Activated T-helper 1 cell treated with anti-CD3 and anti-CD28 coated beads, Interleukin-2, amount 50 U/mL, for 16 hours (primary cell): Measurements from ENCODE around the gene PHOSPHO1.
"Not testable (repeated sequence)": the region's sequence is repeated elsewhere in the genome, so short reads cannot be mapped to it uniquely, and the experiment has no call there.

Source experiments
- DNase-seq, 2 donors: peaks; one replicate each; pipeline ENCODE4 v3.0.0-alpha.2; 2020; ENCODE audit warnings: low read depth in 1 of 2, low spot score in 1 of 2

Gene PHOSPHO1, protein sequence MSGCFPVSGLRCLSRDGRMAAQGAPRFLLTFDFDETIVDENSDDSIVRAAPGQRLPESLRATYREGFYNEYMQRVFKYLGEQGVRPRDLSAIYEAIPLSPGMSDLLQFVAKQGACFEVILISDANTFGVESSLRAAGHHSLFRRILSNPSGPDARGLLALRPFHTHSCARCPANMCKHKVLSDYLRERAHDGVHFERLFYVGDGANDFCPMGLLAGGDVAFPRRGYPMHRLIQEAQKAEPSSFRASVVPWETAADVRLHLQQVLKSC

DNA sequence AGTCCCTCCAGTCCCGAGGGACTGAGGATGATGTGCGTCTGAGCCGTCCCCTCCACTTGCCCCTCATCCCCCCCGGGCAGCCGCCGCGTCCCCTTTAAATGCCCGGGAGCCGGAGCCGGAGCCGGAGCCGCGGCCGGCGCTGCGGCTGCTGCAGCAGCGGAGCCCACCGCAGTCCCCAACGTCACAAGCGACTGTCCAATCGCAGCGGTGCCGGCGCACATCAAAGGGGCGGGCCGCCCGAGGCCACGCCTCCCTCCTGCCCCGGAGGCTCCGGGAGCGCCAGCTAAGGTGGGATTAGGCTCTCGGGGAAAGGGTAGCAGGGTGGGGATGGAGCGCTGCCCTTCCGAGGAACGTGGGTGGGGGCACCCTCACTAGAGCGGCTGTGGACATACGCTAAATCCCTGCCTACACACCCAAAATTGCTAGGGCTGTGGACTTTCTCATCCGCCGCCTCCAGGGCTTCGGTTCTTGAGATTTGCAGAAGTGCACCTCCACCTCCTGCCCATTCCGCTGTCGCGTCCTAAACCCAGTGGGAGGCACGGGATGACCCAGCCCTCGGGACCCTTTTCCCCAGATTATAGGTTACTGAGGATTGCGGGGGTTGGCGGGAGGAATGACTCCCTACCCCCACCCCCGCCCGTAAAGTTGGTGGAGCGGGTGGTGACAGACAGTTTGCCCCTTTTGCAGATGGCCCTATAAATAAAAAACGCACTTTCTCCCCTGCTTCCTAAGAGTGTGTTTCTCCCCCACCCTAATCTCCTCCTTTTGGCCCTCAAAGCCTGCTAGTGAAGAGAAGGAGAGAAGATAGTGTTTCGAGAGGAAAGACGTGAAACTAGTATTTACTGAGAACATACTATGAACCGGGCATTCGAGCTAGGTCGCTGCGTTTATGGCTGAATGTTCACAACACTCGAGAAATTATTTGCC is at the start of gene PHOSPHO1:
Gene PHOSPHO1, minus strand, starts transcription at position 152 of the 927 bp plus-strand sequence. CDS start 4,096 bp downstream, outside the sequence.
- DNase-seq: peak; percentile 65 to 77

GRCh38 chr17:49280061-49280460 is 49.5 kb upstream of the PHOSPHO1 start:
- DNase-seq: no peak

DNA sequence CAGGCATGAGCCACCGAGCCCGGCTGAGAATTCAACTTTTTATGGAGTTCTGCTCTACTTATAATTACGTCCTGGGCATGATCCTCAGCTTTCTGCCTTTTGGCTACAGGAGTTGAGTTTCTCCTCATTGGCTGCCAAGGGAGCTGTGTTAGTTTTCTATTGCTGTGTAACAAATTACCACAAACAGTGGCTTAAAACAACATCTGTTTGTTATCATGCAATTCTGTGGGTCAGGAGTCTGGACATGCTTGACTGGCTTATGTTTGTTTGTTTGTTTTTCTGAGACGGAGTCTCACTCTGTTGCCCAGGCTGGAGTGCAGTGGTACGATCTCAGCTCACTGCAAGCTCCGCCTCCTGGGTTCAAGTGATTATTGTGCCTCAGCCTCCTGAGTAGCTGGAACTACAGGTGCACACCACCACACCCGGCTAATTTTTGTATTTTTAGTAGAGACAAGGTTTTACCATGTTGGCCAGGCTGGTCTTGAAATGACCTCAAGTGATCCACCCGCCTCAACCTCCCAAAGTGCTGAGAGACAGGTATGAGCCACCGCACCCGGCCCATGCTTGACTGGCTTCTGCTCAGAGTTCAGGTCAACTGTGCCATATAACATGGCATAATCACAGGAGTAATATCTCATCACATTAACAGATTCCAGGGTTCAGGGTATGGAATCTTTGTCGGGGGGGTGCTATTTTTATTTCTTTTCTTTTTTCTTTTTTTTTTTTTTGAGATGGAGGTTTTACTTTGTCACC is 48.9 kb upstream of the PHOSPHO1 start:
- DNase-seq: not testable (repeated sequence)

DNA sequence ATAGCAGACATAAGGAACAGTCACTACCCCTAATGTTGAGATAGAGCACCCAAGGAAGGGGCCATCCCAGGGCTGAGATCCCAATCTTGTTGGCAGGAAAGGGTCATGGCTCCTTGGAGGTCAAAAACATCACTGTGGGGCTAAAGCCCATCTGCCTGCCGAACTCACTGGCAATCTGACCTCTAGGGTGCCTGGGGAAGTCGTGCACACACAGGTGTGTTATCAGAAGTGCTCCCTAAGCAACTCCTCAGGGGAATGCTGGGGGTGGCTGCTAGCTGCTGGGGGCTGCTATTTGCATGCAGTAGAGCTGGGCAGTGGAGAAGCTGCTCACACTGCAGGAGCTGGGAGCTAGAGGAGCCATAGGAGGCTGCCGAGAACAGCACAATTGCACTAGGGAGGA is 47.5 kb upstream of the PHOSPHO1 start:
- DNase-seq: no peak

- DNase-seq: no peak
Observed at GRCh38 chr17:49277638-49278037, 47.1 kb upstream of the PHOSPHO1 start.

- not testable (repeated sequence) for DNase-seq
Observed at GRCh38 chr17:49275981-49276380, 45.4 kb upstream of the PHOSPHO1 start.

GRCh38 chr17:49269356-49269755 is 38.8 kb upstream of the PHOSPHO1 start:
- no peak for DNase-seq

DNA sequence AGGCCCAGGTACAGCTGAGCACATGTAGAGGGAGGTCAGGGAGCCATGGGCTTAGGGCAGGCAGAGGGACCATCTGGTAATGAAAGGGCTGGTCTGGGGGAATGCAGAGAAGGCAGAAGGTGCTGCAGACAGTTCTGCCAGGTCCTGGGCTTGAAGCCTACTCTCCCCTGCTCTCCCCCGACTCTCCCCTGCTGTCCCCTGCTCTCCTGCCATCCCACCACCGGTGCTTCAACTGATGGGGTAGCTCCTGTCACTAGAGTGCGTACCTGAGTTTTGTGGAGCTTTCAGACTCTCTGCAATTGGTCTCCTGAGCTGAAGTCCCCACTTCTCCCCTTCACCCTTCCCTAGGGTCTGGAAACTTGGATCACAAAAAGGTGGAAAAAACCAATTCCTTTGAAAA is 37.3 kb upstream of the PHOSPHO1 start:
- DNase-seq: no peak

DNA sequence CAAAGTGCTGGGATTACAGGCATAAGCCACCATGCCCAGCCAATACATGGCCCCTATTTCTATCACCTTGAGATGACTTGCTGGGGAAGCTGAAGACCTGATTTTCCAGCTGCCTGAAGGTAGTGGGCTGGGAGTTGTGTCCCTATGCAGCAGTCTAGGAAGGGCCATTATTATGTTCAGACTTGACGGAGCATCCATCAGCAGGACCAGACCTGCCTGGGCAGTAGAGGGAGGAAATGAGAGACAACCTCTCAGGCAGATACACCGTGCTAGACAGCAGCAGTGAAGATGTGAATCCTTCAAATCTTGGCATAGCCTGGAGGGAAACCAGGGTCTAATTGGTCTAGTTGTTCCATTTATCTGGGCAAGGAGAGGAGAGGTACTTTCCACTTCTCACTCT is 35.6 kb upstream of the PHOSPHO1 start:
- no peak for DNase-seq

GRCh38 chr17:49261540-49261939 is 31.0 kb upstream of the PHOSPHO1 start:
- DNase-seq: not testable (repeated sequence)

DNA sequence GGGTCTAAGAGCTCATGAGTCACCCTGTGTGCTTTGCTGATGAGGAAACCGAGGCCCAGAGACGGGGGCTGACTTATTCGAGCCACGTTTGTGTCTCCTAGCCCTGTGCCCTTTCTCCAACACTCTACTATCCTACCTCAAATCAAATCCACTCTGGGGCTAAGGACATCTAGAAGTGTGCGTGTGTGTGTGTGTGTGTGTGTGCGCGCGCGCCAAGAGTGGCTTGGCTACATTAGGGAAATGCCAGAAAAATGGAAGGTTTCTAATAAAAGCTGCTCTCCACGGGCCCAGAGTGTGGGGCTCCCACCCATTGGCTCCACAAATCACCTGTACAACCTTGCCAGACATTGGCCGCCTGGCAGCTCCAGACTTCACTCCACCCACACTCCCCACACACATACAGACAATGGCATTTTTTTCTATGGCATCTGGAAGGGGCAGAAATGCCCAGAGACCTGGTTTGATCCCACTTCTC is 30.3 kb upstream of the PHOSPHO1 start:
- DNase-seq: peak in 1 of 2 donors; percentile 4

DNA sequence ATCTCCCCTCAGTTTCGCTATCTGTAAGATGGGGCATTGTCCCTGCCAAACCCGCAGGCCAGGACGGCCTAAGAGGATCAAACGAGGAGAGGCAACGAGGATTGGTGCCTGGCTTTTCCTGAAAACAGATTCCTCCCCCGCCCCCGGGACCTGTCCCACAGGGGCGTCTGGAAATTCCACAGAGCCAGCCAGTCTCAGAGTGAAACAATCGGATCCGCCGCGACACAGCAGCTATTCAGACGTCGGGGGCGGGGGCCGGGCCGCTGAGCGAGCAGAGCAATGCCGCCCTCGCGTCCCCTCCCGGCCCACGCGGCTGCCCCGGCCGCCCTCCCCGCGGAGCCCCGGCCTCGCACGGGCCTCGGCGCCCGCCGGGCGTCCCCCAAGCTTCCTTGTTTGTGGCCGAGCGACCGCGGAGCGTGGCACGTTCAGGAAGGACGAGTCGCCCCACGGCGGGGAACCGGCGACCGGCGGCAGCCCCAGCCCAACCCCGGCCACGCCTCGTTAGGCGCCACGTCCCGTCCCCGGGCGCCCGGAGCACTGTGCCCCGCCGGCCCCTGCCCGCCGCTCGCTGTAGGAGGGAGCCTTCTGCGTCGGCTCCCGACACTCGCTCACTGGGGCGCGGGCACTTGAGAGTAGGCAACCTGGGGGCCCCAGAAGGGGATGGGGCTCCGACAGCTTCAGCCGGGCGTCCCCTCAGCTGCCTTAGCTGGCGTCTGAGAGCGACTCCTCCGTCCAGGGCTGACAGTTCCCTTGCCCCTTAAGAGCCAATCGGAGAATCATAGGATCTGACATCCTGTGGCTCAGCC is 29.6 kb upstream of the PHOSPHO1 start:
- peak; percentile 7 to 27 for DNase-seq

GRCh38 chr17:49259663-49260010 is 29.1 kb upstream of the PHOSPHO1 start:
- DNase-seq: no peak

DNA sequence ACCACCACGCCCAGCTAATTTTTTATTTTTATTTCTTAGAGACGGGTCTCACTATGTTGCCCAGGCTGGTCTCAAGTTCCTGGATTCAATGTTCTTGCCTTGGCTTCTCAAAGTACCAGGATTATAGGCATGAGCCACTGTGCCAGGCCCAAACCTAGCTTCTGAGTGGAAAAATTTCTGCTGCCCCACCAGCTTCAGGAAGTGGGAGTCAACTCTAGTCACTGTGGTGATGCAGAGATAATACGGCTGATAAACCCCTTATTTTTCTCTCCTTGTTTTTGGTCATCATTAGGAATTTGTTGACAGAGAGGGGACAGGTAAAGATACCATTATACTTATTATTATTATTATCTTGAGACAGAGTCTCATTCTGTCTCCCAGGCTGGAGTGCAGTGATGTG is 27.8 kb upstream of the PHOSPHO1 start:
- DNase-seq: no peak

GRCh38 chr17:49255125-49255524 is 24.5 kb upstream of the PHOSPHO1 start:
- DNase-seq: no peak

DNA sequence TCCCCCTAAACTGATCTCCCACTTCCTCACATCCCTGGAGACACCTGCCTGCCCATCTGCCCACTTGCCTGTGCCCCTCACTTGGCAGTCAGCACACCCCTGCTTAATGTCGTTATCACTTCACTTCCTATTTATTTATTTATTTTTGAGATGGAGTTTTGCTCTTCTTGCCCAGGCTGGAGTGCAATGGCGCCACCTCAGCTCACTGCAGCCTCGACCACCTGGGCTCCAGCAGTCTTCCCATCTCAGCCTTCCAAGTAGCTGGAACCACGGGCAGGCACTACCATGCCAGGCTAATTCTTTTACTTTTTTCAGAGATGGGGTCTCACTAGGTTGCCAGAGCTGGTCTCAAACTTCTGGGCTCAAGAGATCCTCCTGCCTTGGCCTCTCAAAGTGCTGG is 23.5 kb upstream of the PHOSPHO1 start:
- DNase-seq: no peak

DNA sequence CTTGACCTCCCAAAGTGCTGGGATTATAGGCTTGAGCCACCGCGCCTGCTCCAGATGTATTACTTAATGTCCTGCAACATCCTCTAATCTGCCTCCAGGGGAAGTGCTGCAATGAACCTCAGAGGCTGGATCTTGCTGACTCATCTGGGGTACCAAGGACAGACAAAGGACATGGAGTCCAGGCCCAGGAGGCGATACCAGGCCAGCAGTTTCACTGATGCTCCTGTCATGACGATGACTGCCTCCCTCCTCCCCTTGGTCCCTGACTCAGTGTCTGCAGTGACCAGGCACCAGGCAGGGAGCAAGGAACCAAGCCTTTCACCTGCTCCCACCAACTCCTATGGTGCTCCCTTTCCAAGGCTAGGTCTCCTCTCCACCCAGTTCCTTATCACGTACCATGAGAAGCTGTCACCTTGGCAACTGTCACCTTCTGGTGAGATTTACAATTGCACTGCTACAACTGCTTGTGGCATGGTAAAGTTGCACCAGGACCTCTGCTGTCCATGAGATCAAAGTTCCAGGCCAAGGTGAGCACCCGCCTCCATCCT is 21.6 kb upstream of the PHOSPHO1 start:
- DNase-seq: no peak

DNA sequence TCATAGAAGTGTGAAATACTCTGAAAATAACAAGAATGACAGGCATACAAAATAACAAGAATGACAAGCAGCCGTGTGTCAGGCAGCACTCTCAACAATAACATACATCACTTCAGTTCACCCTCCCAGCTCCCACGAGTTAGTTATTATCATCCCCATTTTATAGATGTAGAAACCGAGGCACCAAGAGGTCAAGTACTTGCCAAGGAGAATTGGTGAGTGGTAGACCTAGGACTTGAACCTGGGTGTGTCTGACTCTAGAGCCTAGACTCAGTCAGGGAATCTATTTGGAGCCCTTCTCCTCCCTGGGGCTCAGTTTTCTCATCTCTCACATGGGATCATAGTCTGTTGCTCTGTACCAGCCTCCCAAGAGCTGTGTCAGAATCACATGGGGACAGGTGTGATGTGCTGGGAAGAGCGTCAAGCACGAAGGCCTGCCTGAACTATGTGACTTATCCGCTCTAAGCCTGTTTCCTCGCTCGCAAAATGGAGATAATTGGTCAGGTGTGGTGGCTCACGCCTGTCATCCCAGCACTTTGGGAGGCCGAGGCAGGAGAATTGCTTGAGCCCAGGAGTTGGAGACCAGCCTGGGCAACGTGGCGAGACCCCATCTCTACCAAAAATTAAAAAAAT is 19.4 kb upstream of the PHOSPHO1 start:
- no peak for DNase-seq

GRCh38 chr17:49249292-49249794 is 18.8 kb upstream of the PHOSPHO1 start:
- DNase-seq: no peak

DNA sequence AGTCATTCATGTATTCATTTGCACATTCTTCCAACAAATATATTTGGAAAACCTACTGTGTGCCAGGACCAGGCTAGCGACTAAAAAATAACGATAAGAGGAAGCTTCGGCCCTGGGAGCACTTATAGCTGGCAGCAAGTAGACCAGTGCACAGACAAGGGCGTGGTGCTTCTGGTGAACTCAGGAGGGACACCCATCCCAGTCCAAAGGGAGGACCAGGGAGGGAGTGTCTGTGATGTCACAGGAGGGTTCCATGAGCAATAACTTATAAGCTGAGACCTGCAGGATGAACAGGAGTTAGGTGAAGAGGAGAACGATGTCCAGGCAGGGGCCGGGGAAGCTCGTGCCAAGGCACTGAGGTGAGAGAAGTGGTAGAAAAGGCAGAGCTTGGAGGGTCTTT is 17.4 kb upstream of the PHOSPHO1 start:
- no peak for DNase-seq
